Measurements from ENCODE around the gene WNT2. TPM values are rescaled to one million over a fixed set of nuclear protein-coding genes. Genes with fewer than 3 reads are reported as not detected.
A peak's percentile ranks its signal among the peaks of the same experiment; 100 is the strongest.

The WNT2 gene
- total RNA-seq, 1 donor from 2014 or later, result 2.8 TPM

DNA sequence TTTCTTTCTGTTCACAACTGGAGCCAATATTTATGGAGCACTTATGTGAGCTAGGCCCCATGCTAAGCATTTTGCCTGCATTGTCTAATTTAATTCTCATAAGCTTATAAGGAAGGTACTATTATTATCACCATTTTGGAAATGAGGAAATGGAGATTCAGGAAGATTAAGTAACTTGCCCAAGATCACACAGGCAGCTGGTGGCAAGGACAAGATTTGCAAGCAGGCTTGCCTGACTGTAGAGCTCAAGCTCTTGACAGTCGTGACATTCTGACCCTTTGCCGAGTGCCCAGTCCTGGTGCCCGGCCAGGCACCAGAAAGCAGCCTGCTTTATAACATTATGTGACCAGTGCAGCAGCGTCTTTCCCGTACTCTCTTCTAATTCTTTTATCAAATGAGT is 38.2 kb downstream of the WNT2 start:
- TF ChIP-seq, protein P1, sequence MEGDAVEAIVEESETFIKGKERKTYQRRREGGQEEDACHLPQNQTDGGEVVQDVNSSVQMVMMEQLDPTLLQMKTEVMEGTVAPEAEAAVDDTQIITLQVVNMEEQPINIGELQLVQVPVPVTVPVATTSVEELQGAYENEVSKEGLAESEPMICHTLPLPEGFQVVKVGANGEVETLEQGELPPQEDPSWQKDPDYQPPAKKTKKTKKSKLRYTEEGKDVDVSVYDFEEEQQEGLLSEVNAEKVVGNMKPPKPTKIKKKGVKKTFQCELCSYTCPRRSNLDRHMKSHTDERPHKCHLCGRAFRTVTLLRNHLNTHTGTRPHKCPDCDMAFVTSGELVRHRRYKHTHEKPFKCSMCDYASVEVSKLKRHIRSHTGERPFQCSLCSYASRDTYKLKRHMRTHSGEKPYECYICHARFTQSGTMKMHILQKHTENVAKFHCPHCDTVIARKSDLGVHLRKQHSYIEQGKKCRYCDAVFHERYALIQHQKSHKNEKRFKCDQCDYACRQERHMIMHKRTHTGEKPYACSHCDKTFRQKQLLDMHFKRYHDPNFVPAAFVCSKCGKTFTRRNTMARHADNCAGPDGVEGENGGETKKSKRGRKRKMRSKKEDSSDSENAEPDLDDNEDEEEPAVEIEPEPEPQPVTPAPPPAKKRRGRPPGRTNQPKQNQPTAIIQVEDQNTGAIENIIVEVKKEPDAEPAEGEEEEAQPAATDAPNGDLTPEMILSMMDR (conservative IDR thresholded peaks at IDR 0.05), result no peak
- Mint-ChIP-seq H3K4me3 (no peak overlapping the region), H3K9me3 (peaks cover 5% of the 10 kb centered on the region), H3K27ac (no peak overlapping the region), H3K4me1 (ENCODE audit: unreplicated experiment) (no peaks in the 10 kb centered on the region), H3K27me3 (peaks cover 4% of the 10 kb centered on the region), H3K36me3 (peaks cover 3% of the 10 kb centered on the region)
- no peak for DNase-seq (ENCODE audit: extremely low spot score, unreplicated experiment)

DNA sequence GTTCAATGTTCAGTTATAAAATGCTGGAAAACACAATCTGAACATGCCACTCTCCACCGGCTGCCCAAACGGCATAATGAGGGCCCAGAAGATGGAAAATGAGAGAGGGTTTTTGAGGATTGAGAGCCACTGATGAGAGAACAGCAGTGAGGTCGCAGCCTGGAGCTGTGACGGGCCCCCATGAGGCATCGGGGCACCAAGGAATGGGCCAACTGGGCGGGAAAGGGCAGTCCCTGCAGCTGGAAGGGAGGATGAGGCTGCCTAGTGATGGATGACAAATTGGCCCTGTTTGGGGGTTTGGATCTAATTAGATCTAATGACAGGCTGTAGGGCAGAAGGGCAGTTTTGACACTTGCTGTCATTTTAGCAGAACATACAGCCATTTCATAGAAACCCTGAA is 39.1 kb downstream of the WNT2 start:
- Mint-ChIP-seq H3K4me3 (no peak overlapping the region), H3K27ac (no peak overlapping the region), H3K4me1 (ENCODE audit: unreplicated experiment) (no peaks in the 10 kb centered on the region), H3K27me3 (peaks cover 4% of the 10 kb centered on the region), H3K9me3 (peaks cover 5% of the 10 kb centered on the region), H3K36me3 (peaks cover 3% of the 10 kb centered on the region)
- TF ChIP-seq, protein P1 (conservative IDR thresholded peaks at IDR 0.05), result no peak
- DNase-seq (ENCODE audit: extremely low spot score, unreplicated experiment), result no peak

DNA sequence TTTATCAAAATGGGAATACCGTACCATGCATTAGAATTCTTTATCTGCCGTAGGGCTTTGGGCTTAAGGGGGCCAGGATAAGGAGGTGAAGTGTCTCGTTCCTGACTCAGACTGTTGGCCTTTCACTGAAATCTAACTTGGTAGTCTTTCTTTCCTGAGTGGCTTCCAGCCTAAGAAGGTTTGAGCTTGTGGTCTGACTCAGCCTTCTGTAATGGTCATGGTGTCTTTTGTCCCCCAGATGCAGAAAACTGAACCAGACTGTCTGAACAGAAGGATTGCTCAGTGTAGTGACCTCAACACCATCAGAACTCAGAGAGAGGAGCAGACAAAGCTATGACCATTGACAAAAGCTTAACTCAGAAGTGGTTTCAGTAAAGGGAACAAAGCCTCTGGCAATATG is 39.5 kb downstream of the WNT2 start:
- Mint-ChIP-seq H3K36me3 (peaks cover 3% of the 10 kb centered on the region), H3K4me3 (no peak overlapping the region), H3K27ac (no peak overlapping the region), H3K4me1 (ENCODE audit: unreplicated experiment) (no peaks in the 10 kb centered on the region), H3K27me3 (peaks cover 4% of the 10 kb centered on the region), H3K9me3 (peaks cover 5% of the 10 kb centered on the region)
- TF ChIP-seq, protein P1 (conservative IDR thresholded peaks at IDR 0.05), result no peak
- no peak for DNase-seq (ENCODE audit: extremely low spot score, unreplicated experiment)

DNA sequence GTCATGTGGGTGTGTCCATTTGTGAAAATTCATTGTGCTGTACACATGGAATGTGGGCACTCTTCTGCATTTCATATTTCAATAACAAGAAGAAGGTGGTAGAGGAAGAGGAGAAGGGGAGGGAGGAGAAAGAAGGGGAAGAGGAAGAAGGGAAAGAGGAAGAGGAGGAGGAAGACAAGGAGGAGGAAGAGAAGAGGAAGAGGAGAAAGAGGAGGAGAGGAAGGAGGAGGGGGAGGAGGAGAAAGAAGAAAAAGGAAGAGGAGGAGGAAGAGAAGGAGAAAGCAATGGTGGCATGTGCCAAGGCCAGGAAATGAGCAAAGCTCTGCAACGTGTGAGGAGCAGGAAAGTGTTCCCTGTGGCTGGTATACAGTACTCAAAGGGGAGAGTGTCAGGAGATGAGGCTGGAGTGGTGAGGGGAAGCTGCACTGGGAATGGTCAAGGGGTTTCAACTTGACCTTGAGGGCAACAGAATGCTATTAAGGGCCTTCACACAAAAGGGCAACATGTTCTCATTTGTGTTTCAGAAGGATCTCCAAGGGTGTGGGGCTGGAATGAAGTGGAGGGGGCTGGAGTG is 40.5 kb downstream of the WNT2 start:
- peaks cover 3% of the 10 kb centered on the region for H3K36me3 Mint-ChIP-seq
- peaks cover 4% of the 10 kb centered on the region for H3K27me3 Mint-ChIP-seq
- TF ChIP-seq, protein P1 (conservative IDR thresholded peaks at IDR 0.05), result no peak
- H3K27ac Mint-ChIP-seq, result no peak overlapping the region
- peaks cover 5% of the 10 kb centered on the region for H3K9me3 Mint-ChIP-seq
- H3K4me3 Mint-ChIP-seq, result no peak overlapping the region
- H3K4me1 Mint-ChIP-seq (ENCODE audit: unreplicated experiment), result no peaks in the 10 kb centered on the region
- DNase-seq (ENCODE audit: extremely low spot score, unreplicated experiment), result no peak

DNA sequence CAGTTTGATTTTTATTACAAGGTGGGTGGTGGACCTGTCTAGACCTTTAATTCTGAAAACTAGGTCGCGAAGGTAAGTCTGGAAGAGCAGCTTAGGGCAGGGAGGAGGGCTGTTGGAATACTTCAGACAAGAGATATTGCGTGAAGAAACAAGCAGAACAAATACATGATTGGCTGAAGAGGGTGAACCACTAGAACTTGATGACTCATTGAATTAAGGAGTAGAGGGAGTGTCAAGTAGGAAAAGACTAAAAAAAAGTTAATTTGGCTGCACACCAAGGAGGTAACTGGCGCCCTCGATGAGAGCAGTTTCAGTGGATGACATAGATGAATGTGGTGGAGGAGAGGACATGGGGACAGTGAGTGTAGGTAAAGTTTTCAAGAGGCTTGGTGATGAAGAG is 41.3 kb downstream of the WNT2 start:
- TF ChIP-seq, protein P1 (conservative IDR thresholded peaks at IDR 0.05), result no peak
- H3K36me3 Mint-ChIP-seq, result peaks cover 3% of the 10 kb centered on the region
- no peak overlapping the region for H3K4me3 Mint-ChIP-seq
- peaks cover 4% of the 10 kb centered on the region for H3K27me3 Mint-ChIP-seq
- no peak for DNase-seq (ENCODE audit: extremely low spot score, unreplicated experiment)
- H3K27ac Mint-ChIP-seq, result peak overlapping the region; percentile 6
- H3K9me3 Mint-ChIP-seq, result peaks cover 5% of the 10 kb centered on the region
- no peaks in the 10 kb centered on the region for H3K4me1 Mint-ChIP-seq (ENCODE audit: unreplicated experiment)
